Measurements from ENCODE around the gene LARGE1.

The LARGE1 gene

DNA sequence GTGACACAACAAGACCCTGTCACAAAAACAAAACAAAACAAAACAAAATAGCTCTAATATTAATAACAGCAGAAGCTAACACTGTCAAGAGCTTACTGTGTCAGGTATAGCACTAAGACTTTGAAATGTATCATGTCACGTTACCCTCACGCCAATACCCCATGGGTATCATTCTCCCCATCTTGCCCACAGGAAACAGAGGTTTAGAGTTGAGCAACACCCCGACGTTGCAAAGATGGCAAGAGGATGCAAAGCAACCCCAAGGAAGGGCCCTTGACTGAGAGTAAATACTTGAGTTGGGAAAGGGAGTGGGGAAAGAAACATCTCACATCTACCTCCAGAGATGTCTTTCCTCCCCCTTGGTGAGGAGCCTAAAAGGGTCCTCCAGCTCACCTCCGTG is 366.8 kb downstream of the LARGE1 start:
- peaks cover 14% of the 10 kb centered on the region for H3K9me3 Mint-ChIP-seq
- H3K4me3 Mint-ChIP-seq: no peak overlapping the region
- ATAC-seq (no peak), DNase-seq (ENCODE audit: low spot score in 2 of 2) (no peak)
- no peaks in the 10 kb centered on the region for H3K36me3 Mint-ChIP-seq
- no peak overlapping the region for H3K27ac Mint-ChIP-seq
- no peaks in the 10 kb centered on the region for H3K4me1 Mint-ChIP-seq

DNA sequence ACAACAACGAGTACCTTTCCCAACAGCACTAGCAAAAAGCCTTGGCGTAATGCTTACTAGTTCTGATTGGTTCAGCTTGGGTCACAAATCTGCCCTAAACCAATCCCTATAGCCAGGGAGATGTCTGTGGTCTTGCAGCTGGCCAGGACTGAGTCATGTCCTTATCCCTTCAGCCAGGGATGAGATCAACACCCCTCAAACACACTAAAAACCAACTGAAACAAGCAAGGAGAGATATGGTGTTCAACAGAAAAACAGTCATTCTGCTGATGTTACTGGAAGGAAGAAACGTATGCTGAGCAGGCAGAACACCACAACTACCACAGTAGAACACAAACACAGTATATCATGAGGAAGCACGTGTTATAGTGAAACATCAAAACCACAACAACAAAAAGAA is 375.6 kb downstream of the LARGE1 start:
- DNase-seq (ENCODE audit: low spot score in 2 of 2): no peak
- no peak overlapping the region for H3K4me3 Mint-ChIP-seq
- H3K9me3 Mint-ChIP-seq: peaks cover 9% of the 10 kb centered on the region
- H3K36me3 Mint-ChIP-seq: no peaks in the 10 kb centered on the region
- H3K27ac Mint-ChIP-seq: no peak overlapping the region
- no peak for ATAC-seq
- no peaks in the 10 kb centered on the region for H3K4me1 Mint-ChIP-seq

DNA sequence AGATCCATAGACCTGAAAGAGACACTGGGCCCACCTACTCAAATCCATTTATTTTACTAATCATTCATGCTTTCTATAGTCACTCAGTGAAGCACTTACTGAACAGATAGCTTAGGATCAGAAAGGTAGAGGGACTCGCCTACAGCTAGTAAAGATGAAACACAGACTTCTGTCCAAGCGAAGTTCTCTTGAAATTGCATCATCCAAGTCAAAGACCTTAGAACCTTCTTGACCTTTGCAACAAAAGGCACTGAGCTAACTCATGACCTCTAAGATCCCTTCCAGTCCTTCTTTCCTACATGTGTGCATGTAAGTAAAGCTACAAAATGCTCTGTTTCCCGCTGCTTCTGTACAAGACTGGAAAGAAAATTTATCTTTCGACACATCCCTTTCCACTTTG is 377.6 kb downstream of the LARGE1 start:
- no peak for DNase-seq (ENCODE audit: low spot score in 2 of 2)
- H3K4me1 Mint-ChIP-seq: no peaks in the 10 kb centered on the region
- H3K4me3 Mint-ChIP-seq: no peak overlapping the region
- no peaks in the 10 kb centered on the region for H3K36me3 Mint-ChIP-seq
- no peak overlapping the region for H3K27ac Mint-ChIP-seq
- H3K9me3 Mint-ChIP-seq: peaks cover 9% of the 10 kb centered on the region
- no peak for ATAC-seq

GRCh38 chr22:33542153-33542552 is 378.1 kb downstream of the LARGE1 start:
- Mint-ChIP-seq H3K36me3 (no peaks in the 10 kb centered on the region), H3K4me3 (no peak overlapping the region), H3K27ac (no peak overlapping the region), H3K9me3 (peaks cover 9% of the 10 kb centered on the region), H3K4me1 (no peaks in the 10 kb centered on the region)
- ATAC-seq: no peak
- no peak for DNase-seq (ENCODE audit: low spot score in 2 of 2)

DNA sequence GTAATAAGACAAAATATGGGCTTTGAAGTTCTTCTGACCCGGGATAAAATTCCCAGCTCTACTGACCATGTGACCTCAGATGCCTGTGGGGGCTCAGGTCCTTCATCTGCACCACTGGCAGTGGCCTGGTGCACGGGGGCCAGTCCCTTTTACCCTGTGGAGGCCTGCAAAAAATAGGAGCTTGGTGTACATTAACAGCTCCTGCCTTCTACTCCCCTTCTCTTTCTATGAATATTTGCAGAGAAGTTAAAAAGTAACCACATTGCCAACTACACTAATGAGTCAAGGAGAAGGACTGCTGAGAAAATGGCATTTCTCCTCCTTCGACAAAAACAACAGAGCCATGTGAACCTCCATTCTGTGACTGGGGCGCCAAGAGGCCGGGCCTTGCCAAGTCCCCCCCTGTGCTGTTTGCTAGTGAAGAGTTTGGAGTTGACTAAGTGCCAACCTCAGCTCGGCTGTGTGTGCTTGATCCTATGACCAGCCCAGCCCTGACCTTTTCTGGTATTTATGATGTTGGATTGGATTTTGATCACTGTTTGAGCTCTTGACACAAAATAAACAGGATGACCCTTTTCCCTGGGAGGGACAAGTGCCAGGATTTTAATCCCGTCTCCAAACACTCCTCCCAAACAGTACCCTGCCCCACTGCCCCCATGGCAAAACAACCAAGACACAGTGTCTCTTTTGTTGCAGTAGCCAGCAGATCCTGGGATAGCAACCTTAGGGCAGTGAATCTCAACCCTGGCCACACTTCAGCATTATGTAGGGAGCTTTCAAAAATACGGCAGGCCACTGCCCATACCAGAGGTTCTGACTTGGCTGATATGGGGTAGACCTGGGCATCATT is 380.1 kb downstream of the LARGE1 start:
- DNase-seq (ENCODE audit: low spot score in 2 of 2): no peak

DNA sequence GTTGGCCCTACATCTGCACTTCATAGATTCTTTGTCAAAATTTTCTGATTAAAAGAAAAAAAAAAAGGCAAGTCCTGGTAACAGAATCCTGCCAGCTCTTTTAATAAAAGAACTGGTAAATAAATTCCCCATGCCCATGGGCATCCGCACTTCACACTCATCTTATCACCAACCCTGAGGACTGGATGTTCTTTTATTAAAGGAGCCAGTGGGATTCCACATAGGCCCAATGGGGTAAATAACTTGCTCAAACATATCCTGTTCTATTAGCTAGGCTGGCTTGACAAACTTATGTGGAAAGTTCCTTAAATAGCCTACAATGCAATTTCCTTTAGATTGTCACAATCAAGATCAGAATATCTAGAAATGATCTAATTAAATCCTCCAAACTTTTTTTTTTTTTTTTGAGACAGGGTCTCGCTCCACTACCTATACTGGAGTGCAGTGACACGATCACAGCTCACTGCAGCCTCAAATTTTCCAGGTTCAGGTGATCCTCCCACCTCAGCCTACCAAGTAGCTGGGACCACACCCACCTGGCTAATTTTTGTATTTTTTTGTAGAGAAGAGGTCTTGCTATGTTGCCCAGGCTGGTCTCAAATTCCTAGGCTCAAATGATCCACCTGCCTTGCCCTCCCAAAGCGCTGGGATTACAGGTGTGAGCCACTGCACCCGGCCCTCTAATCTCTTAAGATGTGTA is 380.9 kb downstream of the LARGE1 start:
- DNase-seq (ENCODE audit: low spot score in 2 of 2) (no peak), ATAC-seq (no peak)
- Mint-ChIP-seq H3K4me3 (no peak overlapping the region), H3K4me1 (no peaks in the 10 kb centered on the region), H3K9me3 (peaks cover 2% of the 10 kb centered on the region), H3K36me3 (no peaks in the 10 kb centered on the region), H3K27ac (no peak overlapping the region)

More for the DNA sequence above, 380.1 kb downstream of the LARGE1 start:
- ATAC-seq: no peak
- Mint-ChIP-seq H3K36me3 (no peaks in the 10 kb centered on the region), H3K27ac (no peak overlapping the region), H3K4me3 (no peak overlapping the region), H3K9me3 (peaks cover 6% of the 10 kb centered on the region), H3K4me1 (no peaks in the 10 kb centered on the region)

DNA sequence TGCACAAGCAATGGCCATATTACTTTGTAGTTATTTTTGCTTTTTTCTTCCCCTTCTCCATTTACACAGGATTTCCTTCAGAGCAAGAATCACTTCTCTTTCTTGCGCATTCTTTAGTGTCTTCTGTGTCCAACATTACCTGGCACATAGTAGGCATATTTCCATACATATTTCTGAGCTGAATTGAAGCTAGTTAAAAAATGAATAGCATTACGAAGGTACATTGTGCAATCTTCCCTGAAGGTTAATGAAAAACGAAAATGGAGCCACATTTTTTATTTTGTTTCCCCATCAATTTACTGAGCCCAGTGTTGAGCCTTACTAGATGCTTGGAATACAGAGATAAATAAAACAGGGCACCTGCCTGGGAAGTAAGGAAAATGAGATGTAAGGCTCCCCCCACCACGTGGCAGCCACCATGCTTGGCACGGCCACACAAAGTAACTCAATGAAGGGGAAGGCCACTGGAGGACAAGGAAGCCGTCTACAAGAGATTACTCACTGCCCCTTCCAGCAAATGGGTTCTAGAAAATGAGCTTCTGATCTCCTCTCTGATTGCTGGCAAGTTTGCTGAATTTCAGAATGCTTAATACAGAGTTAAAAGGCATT is 381.9 kb downstream of the LARGE1 start:
- H3K36me3 Mint-ChIP-seq: no peaks in the 10 kb centered on the region
- H3K4me1 Mint-ChIP-seq: no peaks in the 10 kb centered on the region
- DNase-seq (ENCODE audit: low spot score in 2 of 2): no peak
- H3K9me3 Mint-ChIP-seq: peaks cover 6% of the 10 kb centered on the region
- no peak overlapping the region for H3K27ac Mint-ChIP-seq
- ATAC-seq: no peak
- H3K4me3 Mint-ChIP-seq: no peak overlapping the region

DNA sequence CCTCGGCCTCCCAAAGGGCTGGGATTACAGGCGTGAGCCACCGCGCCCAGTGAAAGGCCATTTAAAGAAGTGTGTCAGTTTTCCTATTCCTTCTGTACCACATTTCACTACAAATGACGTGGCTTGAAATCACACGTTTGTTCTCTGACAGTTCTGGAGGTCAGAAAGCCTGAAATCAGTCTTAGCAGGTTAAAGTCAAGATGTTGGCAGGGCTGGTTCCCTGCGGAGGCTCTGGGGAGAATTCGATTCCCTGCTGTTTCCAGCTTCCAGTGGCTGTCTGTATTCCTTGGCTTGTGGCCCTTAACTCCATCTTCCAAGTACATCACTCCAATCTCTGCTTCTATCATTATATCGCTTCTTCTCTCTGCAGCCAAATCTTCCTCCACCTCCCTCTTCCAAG is 383.2 kb downstream of the LARGE1 start:
- peaks cover 6% of the 10 kb centered on the region for H3K9me3 Mint-ChIP-seq
- H3K4me3 Mint-ChIP-seq: no peak overlapping the region

GRCh38 chr22:33535937-33536875 is 384.1 kb downstream of the LARGE1 start:
- ATAC-seq: no peak
- H3K4me3 Mint-ChIP-seq: no peak overlapping the region
- no peak for DNase-seq (ENCODE audit: low spot score in 2 of 2)
- H3K4me1 Mint-ChIP-seq: no peaks in the 10 kb centered on the region
- H3K27ac Mint-ChIP-seq: no peak overlapping the region
- peaks cover 9% of the 10 kb centered on the region for H3K9me3 Mint-ChIP-seq
- H3K36me3 Mint-ChIP-seq: no peaks in the 10 kb centered on the region

More for the DNA sequence above, 383.2 kb downstream of the LARGE1 start:
- ATAC-seq: no peak
- Mint-ChIP-seq H3K27ac (no peak overlapping the region), H3K36me3 (no peaks in the 10 kb centered on the region), H3K4me1 (no peaks in the 10 kb centered on the region)
- DNase-seq (ENCODE audit: low spot score in 2 of 2): no peak

DNA sequence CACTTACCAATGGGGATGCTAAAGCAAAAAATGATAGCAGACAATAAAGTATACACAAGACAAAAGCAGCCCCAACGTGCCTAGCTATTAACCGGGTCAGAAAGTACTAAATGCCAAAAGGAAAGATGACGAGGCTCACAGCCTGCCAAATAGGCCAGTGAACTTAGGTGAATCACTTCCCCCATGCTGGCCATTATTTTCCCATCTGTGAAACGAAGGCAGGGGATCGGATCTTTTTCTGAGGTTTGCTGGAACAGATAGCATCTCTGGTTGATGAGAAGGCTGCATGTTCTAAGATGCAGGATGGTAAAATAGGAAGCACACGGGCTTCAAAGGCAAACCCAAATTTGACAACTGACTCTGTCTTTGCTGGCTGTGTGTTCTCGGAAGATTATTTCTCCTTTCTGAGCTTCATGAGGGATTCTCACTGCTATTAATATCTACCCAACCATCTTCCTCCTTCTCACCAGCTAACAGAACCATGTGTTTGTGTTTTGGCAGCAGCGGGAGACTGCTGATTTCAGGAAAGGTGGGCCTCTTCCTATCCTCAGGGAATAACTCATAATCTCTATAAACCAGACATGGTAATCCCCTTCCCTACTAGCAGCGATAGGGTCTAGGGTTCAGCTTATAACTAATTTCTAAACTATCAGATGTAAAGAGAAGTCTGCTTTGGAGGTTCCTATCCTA is 390.7 kb downstream of the LARGE1 start:
- Mint-ChIP-seq H3K27ac (no peak overlapping the region), H3K36me3 (no peaks in the 10 kb centered on the region), H3K4me3 (no peak overlapping the region), H3K9me3 (peaks cover 7% of the 10 kb centered on the region), H3K4me1 (no peaks in the 10 kb centered on the region)
- DNase-seq (ENCODE audit: low spot score in 2 of 2) (no peak), ATAC-seq (no peak)

- no peak overlapping the region for H3K4me3 Mint-ChIP-seq
- H3K4me1 Mint-ChIP-seq: no peaks in the 10 kb centered on the region
- ATAC-seq: no peak
- H3K9me3 Mint-ChIP-seq: peaks cover 5% of the 10 kb centered on the region
- H3K36me3 Mint-ChIP-seq: no peaks in the 10 kb centered on the region
- DNase-seq (ENCODE audit: low spot score in 2 of 2): no peak
- H3K27ac Mint-ChIP-seq: no peak overlapping the region
Measured at GRCh38 chr22:33528183-33528582, 392.1 kb downstream of the LARGE1 start.

DNA sequence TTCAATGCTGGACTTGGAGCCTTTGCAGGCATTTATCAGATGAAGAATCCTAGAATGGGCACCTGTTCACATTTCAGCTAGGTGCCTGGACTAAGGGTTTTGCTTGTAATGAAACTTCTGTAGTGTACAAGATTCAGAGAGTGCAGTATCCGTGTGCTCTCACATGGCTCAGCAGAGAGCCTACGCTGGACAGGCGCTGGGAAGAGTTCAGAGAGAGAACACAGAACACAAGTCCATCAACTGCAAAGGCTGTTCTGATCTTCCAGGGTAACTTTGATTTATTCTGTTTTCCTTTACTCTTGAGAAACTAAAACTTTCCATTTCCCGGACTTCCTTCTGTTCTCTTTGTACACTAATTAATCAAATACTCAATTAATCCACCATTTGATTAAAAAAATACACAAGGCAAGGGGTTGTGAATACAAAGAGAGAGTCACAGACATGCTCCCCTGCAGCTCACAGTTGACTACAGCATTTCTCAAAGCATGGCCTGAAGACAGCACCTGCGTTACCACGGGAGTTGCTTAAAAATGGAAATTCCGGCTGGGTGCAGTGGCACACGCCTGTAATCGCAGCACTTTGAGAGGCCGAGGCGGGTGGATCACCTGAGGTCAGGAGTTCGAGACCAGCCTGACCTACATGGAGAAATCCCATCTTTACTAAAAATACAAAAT is 393.7 kb downstream of the LARGE1 start:
- peaks cover 6% of the 10 kb centered on the region for H3K9me3 Mint-ChIP-seq
- no peaks in the 10 kb centered on the region for H3K36me3 Mint-ChIP-seq
- no peak for ATAC-seq
- no peak overlapping the region for H3K27ac Mint-ChIP-seq
- DNase-seq (ENCODE audit: low spot score in 2 of 2): no peak
- H3K4me3 Mint-ChIP-seq: no peak overlapping the region
- H3K4me1 Mint-ChIP-seq: no peaks in the 10 kb centered on the region

- Mint-ChIP-seq H3K27ac (no peak overlapping the region), H3K4me1 (no peaks in the 10 kb centered on the region), H3K4me3 (no peak overlapping the region), H3K36me3 (no peaks in the 10 kb centered on the region), H3K9me3 (peaks cover 3% of the 10 kb centered on the region)
- DNase-seq (ENCODE audit: low spot score in 2 of 2) (no peak), ATAC-seq (no peak)
Measured at GRCh38 chr22:33524511-33525260, 395.6 kb downstream of the LARGE1 start.
